BE2C (cell line): ENCODE measurements around the gene DCX.

ENCODE experiments used
- DNase-seq: peaks from one replicate; pipeline ENCODE4 v3.0.0-alpha.2; 2020
- H3K27me3 ChIP-seq: fragments of 250-450 bp; sonication (Bioruptor Pico); 2 replicates; pipeline ENCODE4 v1.5.1; 2020; ENCODE audit warnings: mild to moderate bottlenecking
- H3K36me3 ChIP-seq: fragments of 250-450 bp; sonication (Bioruptor Pico); 2 replicates; pipeline ENCODE4 v1.5.1; 2020; ENCODE audit warnings: mild to moderate bottlenecking
- H3K4me1 ChIP-seq: fragments of 250-450 bp; sonication (Bioruptor Pico); 2 replicates; pipeline ENCODE4 v1.5.1; 2020
- H3K4me3 ChIP-seq: 2 replicates; pipeline ENCODE4 v1.5.1; 2011; ENCODE audit warnings: low read depth, low read length
- H3K9me3 ChIP-seq: fragments of 250-450 bp; sonication (Bioruptor Pico); 2 replicates; pipeline ENCODE4 v1.5.1; 2020
- TF ChIP-seq, protein P1 (sequence below): IDR thresholded peaks from 2 replicates; pipeline ENCODE4 v1.5.1; 2012; ENCODE audit warnings: mild to moderate bottlenecking, low read depth, low read length

Gene DCX

DNA sequence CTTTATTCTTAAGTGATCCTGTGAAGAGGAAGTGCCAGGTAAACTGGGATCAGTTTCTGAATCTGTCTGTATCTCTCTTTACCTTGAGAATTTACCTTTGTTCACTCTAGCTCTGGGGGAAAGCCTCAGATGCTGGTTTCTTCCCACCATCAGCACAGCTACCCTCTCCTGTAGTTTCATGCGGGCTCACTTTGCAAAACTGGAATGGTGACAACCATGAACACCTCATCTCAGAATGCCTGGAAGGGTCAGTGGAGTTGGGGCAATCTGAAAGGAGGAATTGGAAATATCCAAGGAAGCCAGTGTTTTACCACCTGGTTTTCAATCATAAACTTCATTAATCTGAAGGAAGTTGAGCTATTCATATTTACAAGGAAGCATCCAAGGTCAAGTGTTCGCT is 30.8 kb upstream of the DCX start:
- Histone ChIP-seq H3K27me3 (no peaks in the 10 kb centered on the region), H3K4me1 (peaks cover 9% of the 10 kb centered on the region; the same call in 1 of the 2 replicates), H3K4me3 (no peak overlapping the region), H3K36me3 (no peaks in the 10 kb centered on the region), H3K9me3 (no peaks in the 10 kb centered on the region)
- DNase-seq: no peak
- TF ChIP-seq, protein P1, sequence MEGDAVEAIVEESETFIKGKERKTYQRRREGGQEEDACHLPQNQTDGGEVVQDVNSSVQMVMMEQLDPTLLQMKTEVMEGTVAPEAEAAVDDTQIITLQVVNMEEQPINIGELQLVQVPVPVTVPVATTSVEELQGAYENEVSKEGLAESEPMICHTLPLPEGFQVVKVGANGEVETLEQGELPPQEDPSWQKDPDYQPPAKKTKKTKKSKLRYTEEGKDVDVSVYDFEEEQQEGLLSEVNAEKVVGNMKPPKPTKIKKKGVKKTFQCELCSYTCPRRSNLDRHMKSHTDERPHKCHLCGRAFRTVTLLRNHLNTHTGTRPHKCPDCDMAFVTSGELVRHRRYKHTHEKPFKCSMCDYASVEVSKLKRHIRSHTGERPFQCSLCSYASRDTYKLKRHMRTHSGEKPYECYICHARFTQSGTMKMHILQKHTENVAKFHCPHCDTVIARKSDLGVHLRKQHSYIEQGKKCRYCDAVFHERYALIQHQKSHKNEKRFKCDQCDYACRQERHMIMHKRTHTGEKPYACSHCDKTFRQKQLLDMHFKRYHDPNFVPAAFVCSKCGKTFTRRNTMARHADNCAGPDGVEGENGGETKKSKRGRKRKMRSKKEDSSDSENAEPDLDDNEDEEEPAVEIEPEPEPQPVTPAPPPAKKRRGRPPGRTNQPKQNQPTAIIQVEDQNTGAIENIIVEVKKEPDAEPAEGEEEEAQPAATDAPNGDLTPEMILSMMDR: no peak

DNA sequence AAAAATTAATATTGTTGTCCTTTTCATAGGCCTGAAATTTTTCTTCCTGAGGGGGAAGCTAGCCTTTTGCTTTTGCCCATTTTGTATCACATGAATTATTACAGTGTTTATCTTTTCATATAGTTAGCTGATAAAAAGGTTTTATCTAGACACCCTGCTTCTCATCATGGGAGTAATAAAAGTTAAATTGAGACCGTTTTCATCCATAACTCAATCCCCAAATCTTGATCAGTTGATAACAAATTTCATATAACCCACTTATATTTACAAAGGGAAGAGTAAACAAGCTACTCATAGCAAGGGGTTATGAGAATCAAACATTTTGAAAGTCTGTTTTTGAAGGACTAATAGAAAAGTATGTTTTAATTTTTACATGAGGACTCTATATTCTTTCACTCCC is 23.5 kb upstream of the DCX start:
- TF ChIP-seq, protein P1: no peak

DNA sequence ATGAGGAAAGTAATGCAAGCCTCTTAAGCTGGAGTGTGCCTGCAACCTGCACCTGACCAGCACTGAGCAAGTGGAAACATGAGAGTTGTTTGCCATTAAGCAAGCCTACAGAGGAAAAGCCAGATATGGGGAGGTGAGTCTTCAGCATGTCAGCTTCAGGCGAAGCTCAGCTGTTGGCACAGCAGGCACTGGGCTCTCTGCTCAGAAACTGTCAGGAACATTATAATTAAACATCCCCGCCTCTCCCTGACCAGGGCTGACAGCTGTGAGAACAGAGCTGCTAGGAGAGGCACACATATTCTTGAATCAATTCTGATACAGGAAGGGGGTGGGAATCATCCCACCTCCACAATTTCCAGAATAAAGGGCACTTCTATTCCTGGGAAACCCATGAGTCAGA is 19.0 kb upstream of the DCX start:
- Histone ChIP-seq H3K9me3 (no peaks in the 10 kb centered on the region), H3K36me3 (no peaks in the 10 kb centered on the region), H3K27me3 (no peaks in the 10 kb centered on the region), H3K4me1 (no peaks in the 10 kb centered on the region), H3K4me3 (no peak overlapping the region)
- TF ChIP-seq, protein P1: no peak
- no peak for DNase-seq

More for the DNA sequence above, 23.5 kb upstream of the DCX start:
- no peak for DNase-seq
- Histone ChIP-seq H3K9me3 (no peaks in the 10 kb centered on the region), H3K36me3 (no peaks in the 10 kb centered on the region), H3K27me3 (no peaks in the 10 kb centered on the region), H3K4me1 (no peaks in the 10 kb centered on the region), H3K4me3 (no peak overlapping the region)

DNA sequence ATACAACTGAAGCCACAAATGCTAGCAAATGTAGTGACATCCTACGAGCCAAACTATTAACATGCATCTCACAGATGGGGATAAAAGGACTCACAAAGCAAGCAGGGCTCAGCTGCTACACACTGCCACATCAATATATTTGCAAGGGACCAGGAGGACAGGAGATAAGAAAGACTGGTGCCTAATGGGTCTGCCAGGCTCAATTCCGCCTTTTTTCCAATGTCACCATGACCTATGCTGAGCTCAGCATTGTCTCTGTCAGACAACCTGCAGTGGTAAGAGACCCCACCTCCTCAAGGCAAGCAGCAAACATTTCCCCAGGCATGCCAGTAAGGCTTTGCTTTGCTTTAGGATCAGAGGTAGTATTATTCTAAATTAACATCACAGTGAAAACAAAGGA is 435 bp downstream of the DCX start:
- Histone ChIP-seq H3K9me3 (no peaks in the 10 kb centered on the region), H3K36me3 (no peaks in the 10 kb centered on the region), H3K4me3 (peak overlapping the region; percentile 71), H3K27me3 (no peaks in the 10 kb centered on the region), H3K4me1 (no peaks in the 10 kb centered on the region)
- peak; percentile 16 for DNase-seq
- TF ChIP-seq, protein P1: no peak

DNA sequence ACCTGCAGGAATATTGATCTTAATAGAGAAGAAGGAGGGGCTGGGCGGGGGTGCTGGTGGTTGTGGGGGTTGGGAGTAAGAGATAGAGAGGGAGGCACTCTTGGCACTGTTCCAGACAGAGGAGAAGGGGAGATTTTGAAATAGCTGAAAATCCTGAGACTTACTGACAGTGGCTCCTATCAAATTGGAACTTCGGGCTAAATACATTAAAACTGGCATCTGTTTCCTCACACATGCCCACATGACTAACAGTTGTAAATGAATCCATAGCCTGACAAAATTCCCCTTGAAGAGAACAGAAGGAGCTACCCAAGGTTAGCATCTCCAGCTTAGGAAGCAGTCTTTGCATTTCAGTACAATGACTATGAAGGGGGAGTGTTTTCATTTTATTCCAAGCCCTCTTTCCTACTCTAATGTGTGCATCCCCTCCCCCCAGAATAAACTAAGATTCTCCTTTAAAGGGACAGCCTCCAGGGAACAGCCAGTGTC is 1.4 kb downstream of the DCX start:
- DNase-seq: peak; percentile 32
- peak overlapping the region; percentile 71 for H3K4me3 ChIP-seq

DNA sequence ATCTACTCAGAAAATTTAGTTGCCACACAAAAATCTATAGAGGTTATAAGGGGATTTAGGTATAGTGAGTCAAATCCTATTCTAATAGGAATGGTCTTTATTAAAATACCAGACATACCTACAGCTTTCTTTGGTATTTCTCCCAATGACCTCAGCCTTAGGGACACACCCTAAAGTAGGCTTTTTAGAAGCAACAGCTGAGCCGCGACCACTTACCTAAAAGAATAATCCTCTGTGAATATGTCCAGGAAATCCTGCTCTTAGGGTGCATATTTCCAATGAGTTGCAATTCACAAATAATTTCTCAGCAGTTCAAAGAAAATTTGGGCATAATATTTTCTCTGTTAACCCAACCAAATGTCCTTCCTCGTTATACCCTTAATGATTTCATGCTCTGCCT is 2.7 kb downstream of the DCX start:
- no peaks in the 10 kb centered on the region for H3K27me3 ChIP-seq
- TF ChIP-seq, protein P1: no peak
- no peaks in the 10 kb centered on the region for H3K4me1 ChIP-seq

More for the DNA sequence above, 1.4 kb downstream of the DCX start:
- TF ChIP-seq, protein P1: no peak
- Histone ChIP-seq H3K36me3 (no peaks in the 10 kb centered on the region), H3K27me3 (no peaks in the 10 kb centered on the region), H3K4me1 (no peaks in the 10 kb centered on the region), H3K9me3 (no peaks in the 10 kb centered on the region)

More for the DNA sequence above, 2.7 kb downstream of the DCX start:
- H3K9me3 ChIP-seq: no peaks in the 10 kb centered on the region
- no peaks in the 10 kb centered on the region for H3K36me3 ChIP-seq
- H3K4me3 ChIP-seq: peak overlapping the region; percentile 71
- DNase-seq: no peak
